ENCODE data around the gene PJVK. TPM values are rescaled to one million over a fixed set of nuclear protein-coding genes. Genes with fewer than 3 reads are reported as not detected.
"Not testable (repeated sequence)": the region's sequence is repeated elsewhere in the genome, so short reads cannot be mapped to it uniquely, and the experiment has no call there.

Gene PJVK
- 1.4 TPM for polyA plus RNA-seq (2013, experiment 1 of 2)
- polyA plus RNA-seq (2013, experiment 2 of 2) = 2.0 TPM

DNA sequence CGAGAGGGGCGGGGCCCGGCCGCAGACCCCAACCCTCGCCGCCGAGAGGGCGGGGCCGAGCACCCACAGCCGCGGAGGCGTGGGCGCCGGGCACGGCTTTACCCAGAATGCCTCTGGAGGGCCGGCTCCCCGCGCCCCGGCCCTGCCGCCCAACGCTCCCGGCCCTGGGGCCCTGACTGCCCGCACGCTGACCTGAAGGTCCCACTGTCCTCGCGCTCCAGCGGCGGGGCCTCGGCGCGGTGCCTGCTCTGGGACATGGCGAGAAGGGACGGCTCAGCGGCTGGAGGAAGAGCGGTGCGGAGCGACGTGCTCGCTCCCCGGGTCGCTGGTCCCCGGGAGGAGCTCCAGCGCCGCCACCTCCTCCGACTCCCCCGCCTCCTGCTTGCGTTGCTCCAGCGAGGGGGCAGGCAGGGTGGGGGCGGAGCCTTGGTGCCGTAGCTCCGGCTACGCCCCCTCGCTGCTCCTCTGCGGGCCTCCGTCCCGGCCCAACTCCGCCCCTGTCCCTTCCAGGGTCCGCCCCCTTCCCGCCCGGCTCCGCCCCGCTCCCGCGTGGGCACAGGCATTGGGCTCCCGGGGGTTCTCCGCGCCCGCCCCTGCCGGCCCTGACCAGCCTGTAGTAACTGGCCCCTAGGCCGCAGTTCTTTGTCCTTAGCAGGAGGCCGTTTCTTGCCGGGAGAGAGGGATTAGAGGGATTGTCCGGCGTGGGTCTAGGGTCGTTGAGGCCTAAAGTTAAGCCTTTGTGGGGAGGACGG lies at the start of gene PJVK, which contains the start of gene PRKRA:
Gene PJVK (plus strand): TSS at position 605 of the 752 bp plus-strand sequence. CDS start 2,032 bp downstream, outside the sequence.
Gene PRKRA (minus strand): TSS at position 402 of the 752 bp plus-strand sequence. CDS start 145 bp downstream, at position 257.
- H3K27ac ChIP-seq (ENCODE audit: low read depth, low read length) = peak within 1 kb of the TSS; percentile 99
- peak within 1 kb of the TSS; percentile 70 for H3K4me3 ChIP-seq (ENCODE audit: low read length)
- H3K9ac ChIP-seq (ENCODE audit: low read depth, low read length) = peak within 1 kb of the TSS; percentile 99
- peaks cover 38% of the 10 kb centered on the region for H3K36me3 ChIP-seq (ENCODE audit: insufficient read depth, low read length)
- no peaks in the 10 kb centered on the region for H3K9me3 ChIP-seq (ENCODE audit: insufficient read depth, low read depth, low read length)
- peaks cover 8% of the 10 kb centered on the region; the same call in 1 of the 2 replicates for H3K4me1 ChIP-seq (ENCODE audit: insufficient read depth, low read length)
- H3K27me3 ChIP-seq (ENCODE audit: insufficient read depth, low read length) = no peaks in the 10 kb centered on the region
- 8% methylated on average over 76 of the region's 76 CpGs for WGBS

DNA sequence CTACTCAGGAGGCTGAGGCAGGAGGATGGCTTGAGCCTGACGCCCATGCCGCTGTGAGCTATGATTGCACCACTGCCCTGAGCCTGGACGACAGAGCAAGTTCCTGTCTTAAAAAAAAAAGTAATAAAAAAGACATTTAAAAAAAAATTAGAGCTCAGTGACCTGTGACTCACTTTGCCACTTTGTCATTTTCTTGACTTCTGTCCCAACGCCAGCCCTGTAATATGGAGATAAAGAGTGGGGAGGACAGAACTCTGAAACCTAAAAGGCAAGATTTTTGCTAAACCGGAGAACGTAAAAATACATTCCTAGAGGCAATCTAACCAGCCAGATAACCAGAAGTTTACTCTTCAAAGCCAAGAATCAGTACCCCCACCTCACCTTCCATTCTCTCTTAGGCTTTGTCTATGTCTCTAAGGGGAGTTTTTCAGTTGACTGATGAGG lies 49.2 kb upstream of the PJVK start:
- H3K27ac ChIP-seq (ENCODE audit: low read depth, low read length) = no peak overlapping the region
- 94% methylated on average over 5 of the region's 6 CpGs for WGBS
- H3K36me3 ChIP-seq (ENCODE audit: insufficient read depth, low read length) = no peaks in the 10 kb centered on the region
- H3K9ac ChIP-seq (ENCODE audit: low read depth, low read length) = no peak overlapping the region
- H3K9me3 ChIP-seq (ENCODE audit: insufficient read depth, low read depth, low read length) = no peaks in the 10 kb centered on the region
- H3K4me3 ChIP-seq (ENCODE audit: low read length) = no peak overlapping the region
- no peaks in the 10 kb centered on the region for H3K27me3 ChIP-seq (ENCODE audit: insufficient read depth, low read length)
- H3K4me1 ChIP-seq (ENCODE audit: insufficient read depth, low read length) = 0 out of 2 replicates have a peak, but pooled peaks cover 6% of the 10 kb centered on the region

- Histone ChIP-seq H3K4me3 (ENCODE audit: low read length) (no peak overlapping the region), H3K4me1 (ENCODE audit: insufficient read depth, low read length) (0 out of 2 replicates have a peak, but pooled peaks cover 6% of the 10 kb centered on the region)
- 55% methylated on average over 1 of the region's 3 CpGs for WGBS
These were observed 47.4 kb upstream of the PJVK start for GRCh38 chr2:178403671-178404306.

GRCh38 chr2:178404368-178404767 lies 46.8 kb upstream of the PJVK start:
- Histone ChIP-seq H3K4me1 (ENCODE audit: insufficient read depth, low read length) (0 out of 2 replicates have a peak, but pooled peaks cover 6% of the 10 kb centered on the region), H3K27me3 (ENCODE audit: insufficient read depth, low read length) (no peaks in the 10 kb centered on the region), H3K9ac (ENCODE audit: low read depth, low read length) (no peak overlapping the region), H3K9me3 (ENCODE audit: insufficient read depth, low read depth, low read length) (no peaks in the 10 kb centered on the region), H3K27ac (ENCODE audit: low read depth, low read length) (no peak overlapping the region), H3K36me3 (ENCODE audit: insufficient read depth, low read length) (no peaks in the 10 kb centered on the region), H3K4me3 (ENCODE audit: low read length) (no peak overlapping the region)
- WGBS = 80% methylated on average over 4 of the region's 4 CpGs

More at GRCh38 chr2:178403671-178404306, 47.4 kb upstream of the PJVK start:
- no peaks in the 10 kb centered on the region for H3K36me3 ChIP-seq (ENCODE audit: insufficient read depth, low read length)
- H3K27me3 ChIP-seq (ENCODE audit: insufficient read depth, low read length) = no peaks in the 10 kb centered on the region
- H3K9me3 ChIP-seq (ENCODE audit: insufficient read depth, low read depth, low read length) = no peaks in the 10 kb centered on the region
- no peak overlapping the region for H3K9ac ChIP-seq (ENCODE audit: low read depth, low read length)
- H3K27ac ChIP-seq (ENCODE audit: low read depth, low read length) = no peak overlapping the region

GRCh38 chr2:178409261-178409660 lies 41.9 kb upstream of the PJVK start:
- no peaks in the 10 kb centered on the region for H3K27me3 ChIP-seq (ENCODE audit: insufficient read depth, low read length)
- no peak overlapping the region for H3K4me3 ChIP-seq (ENCODE audit: low read length)
- H3K36me3 ChIP-seq (ENCODE audit: insufficient read depth, low read length) = no peaks in the 10 kb centered on the region
- no peak overlapping the region for H3K9ac ChIP-seq (ENCODE audit: low read depth, low read length)
- 0 out of 2 replicates have a peak, but pooled peaks cover under 1% of the 10 kb centered on the region for H3K4me1 ChIP-seq (ENCODE audit: insufficient read depth, low read length)
- WGBS = 100% methylated on average over 3 of the region's 5 CpGs
- no peak overlapping the region for H3K27ac ChIP-seq (ENCODE audit: low read depth, low read length)
- no peaks in the 10 kb centered on the region for H3K9me3 ChIP-seq (ENCODE audit: insufficient read depth, low read depth, low read length)

- Histone ChIP-seq H3K4me1 (ENCODE audit: insufficient read depth, low read length) (no peaks in the 10 kb centered on the region), H3K27ac (ENCODE audit: low read depth, low read length) (no peak overlapping the region), H3K27me3 (ENCODE audit: insufficient read depth, low read length) (no peaks in the 10 kb centered on the region), H3K36me3 (ENCODE audit: insufficient read depth, low read length) (no peaks in the 10 kb centered on the region), H3K4me3 (ENCODE audit: low read length) (no peak overlapping the region), H3K9ac (ENCODE audit: low read depth, low read length) (no peak overlapping the region), H3K9me3 (ENCODE audit: insufficient read depth, low read depth, low read length) (no peaks in the 10 kb centered on the region)
- 75% methylated on average over 3 of the region's 3 CpGs for WGBS
These were observed 39.1 kb upstream of the PJVK start for GRCh38 chr2:178412047-178412446.

DNA sequence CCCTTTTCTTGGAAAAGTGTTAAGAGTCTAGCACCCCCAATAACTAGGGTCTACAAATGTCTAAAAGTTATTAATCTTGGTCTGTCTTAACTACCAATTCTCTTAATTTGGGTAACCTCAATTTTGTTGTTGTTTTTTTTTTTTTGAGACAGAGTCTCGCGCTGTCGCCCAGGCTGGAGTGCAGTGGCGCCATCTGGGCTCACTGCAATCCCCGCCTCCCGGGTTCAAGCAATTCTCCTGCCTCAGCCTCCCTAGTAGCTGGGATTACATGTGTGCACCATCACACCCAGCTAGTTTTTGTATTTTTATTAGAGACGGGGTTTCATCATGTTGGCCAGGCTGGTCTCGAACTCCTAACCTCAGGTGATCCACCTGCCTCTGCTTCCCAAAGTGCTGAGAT lies 38.7 kb upstream of the PJVK start:
- not testable (repeated sequence) for H3K4me1 ChIP-seq (ENCODE audit: insufficient read depth, low read length); H3K27me3 ChIP-seq (ENCODE audit: insufficient read depth, low read length); H3K4me3 ChIP-seq (ENCODE audit: low read length); H3K27ac ChIP-seq (ENCODE audit: low read depth, low read length); H3K36me3 ChIP-seq (ENCODE audit: insufficient read depth, low read length); H3K9me3 ChIP-seq (ENCODE audit: insufficient read depth, low read depth, low read length); H3K9ac ChIP-seq (ENCODE audit: low read depth, low read length)
- WGBS = 94% methylated on average over 8 of the region's 8 CpGs

DNA sequence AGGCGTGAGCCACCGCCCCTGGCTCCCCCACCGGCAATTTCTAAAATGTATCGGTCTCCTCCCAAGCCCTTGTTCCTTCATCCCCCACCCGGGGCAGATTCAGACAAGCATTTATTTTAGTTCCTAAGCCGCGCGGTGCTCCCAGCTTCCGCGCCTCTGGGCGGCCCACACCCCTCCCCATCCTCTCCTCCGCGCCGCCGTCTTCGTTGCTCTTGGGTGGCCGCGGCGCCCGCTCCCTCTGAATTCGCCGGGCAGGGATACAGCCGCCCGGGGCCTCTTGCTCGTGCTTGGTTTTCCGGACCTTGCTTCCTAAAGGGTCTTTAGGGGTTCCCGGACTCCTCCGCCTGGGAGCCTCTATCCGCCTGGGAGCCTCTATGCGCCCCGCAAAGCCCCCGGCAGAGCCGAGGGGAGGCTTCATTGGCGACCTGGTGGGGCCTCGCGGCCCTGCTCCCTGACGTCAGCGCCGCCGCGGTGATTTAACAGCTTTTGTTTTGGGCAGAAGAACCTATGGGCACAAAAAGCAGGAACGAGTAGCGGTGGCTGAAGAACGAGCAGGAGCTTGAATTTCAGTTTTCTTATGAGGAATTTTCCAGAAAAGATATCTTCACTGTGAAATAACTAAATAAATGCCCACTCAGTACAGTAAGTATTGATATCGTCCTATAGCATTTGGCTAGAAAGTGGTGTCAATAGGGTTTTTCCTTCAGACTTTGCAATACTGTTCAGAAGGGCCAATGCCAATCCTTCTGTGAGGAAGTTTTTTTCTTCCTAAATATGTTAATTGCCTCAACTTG lies 37.5 kb upstream of the PJVK start:
- Histone ChIP-seq H3K9me3 (ENCODE audit: insufficient read depth, low read depth, low read length) (no peaks in the 10 kb centered on the region), H3K27ac (ENCODE audit: low read depth, low read length) (peak overlapping the region; percentile 89), H3K36me3 (ENCODE audit: insufficient read depth, low read length) (no peaks in the 10 kb centered on the region), H3K4me1 (ENCODE audit: insufficient read depth, low read length) (no peaks in the 10 kb centered on the region), H3K27me3 (ENCODE audit: insufficient read depth, low read length) (no peaks in the 10 kb centered on the region), H3K9ac (ENCODE audit: low read depth, low read length) (peak overlapping the region; percentile 93), H3K4me3 (ENCODE audit: low read length) (peak overlapping the region; percentile 71)
- under 1% methylated on average over 45 of the region's 45 CpGs for WGBS

- 21% methylated on average over 20 of the region's 21 CpGs for WGBS
- H3K4me1 ChIP-seq (ENCODE audit: insufficient read depth, low read length) = no peaks in the 10 kb centered on the region
- H3K27ac ChIP-seq (ENCODE audit: low read depth, low read length) = peak overlapping the region; percentile 89; the same call in 1 of the 2 replicates
These were observed 36.6 kb upstream of the PJVK start for GRCh38 chr2:178414266-178415247.

DNA sequence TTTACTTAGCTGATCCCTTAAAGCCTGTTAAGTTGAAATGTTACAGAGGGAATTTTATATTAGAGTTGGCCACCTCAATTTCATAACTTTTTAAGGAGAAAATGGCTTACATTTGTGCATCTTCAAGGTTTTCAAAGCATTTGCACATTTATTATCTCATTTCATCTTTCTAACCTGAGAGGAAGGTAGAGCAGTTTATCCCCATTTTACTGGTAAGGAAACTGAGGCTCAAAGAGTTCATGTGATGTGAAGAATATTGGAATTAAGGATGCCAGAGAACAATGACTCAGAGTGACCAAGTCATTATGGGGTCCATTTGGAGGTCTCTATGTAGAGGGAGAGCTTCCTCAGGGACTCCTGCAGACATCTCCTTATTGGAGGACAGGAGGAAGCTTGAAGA lies 35.2 kb upstream of the PJVK start:
- Histone ChIP-seq H3K27ac (ENCODE audit: low read depth, low read length) (no peak overlapping the region), H3K4me3 (ENCODE audit: low read length) (no peak overlapping the region)

More at GRCh38 chr2:178414266-178415247, 36.6 kb upstream of the PJVK start:
- H3K9me3 ChIP-seq (ENCODE audit: insufficient read depth, low read depth, low read length) = no peaks in the 10 kb centered on the region
- peak overlapping the region; percentile 71 for H3K4me3 ChIP-seq (ENCODE audit: low read length)
- no peaks in the 10 kb centered on the region for H3K36me3 ChIP-seq (ENCODE audit: insufficient read depth, low read length)
- H3K9ac ChIP-seq (ENCODE audit: low read depth, low read length) = peak overlapping the region; percentile 93
- H3K27me3 ChIP-seq (ENCODE audit: insufficient read depth, low read length) = no peaks in the 10 kb centered on the region

More for the DNA sequence above, 35.2 kb upstream of the PJVK start:
- no peaks in the 10 kb centered on the region for H3K27me3 ChIP-seq (ENCODE audit: insufficient read depth, low read length)
- no peaks in the 10 kb centered on the region for H3K36me3 ChIP-seq (ENCODE audit: insufficient read depth, low read length)
- H3K9ac ChIP-seq (ENCODE audit: low read depth, low read length) = no peak overlapping the region
- no peaks in the 10 kb centered on the region for H3K9me3 ChIP-seq (ENCODE audit: insufficient read depth, low read depth, low read length)
- H3K4me1 ChIP-seq (ENCODE audit: insufficient read depth, low read length) = no peaks in the 10 kb centered on the region
